ENCODE results near the gene SMAD6. TPM values are rescaled to one million over a fixed set of nuclear protein-coding genes. Genes with fewer than 3 reads are reported as not detected.

The SMAD6 gene
- total RNA-seq, 2 donors from 2014 or later, result 17.4 to 18.4 TPM

DNA sequence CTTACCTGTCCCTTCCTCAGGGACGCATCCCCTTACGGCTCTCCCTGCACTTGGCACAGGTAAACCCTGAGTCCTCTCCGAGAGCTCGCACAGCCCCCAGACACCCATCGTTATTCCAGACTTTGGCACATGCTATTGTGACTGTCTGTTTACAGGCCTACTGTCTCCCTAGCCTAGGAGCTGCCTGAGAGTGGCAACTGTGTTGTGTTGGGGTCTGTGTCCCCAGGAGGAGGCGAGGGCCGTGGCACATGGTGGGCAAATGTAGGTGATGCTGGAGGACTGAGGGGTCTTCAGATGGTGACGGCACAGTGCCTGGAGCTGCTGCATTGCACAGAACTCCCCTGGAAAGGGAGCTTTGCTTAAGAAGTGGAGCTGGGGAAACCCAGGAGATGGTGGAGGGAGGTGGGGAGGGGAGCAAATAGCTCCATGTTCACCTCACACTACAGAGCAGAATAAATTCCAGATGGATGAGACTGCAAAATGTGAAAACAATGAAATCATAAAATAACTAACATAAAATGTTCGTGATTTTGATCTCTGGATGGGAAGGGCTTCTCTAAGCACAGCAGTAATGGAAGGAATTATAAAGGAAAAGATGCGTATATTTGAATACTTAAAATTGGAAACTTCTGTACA, 96.5 kb downstream of the SMAD6 start:
- DNase-seq (ENCODE audit: low spot score), result no peak
- intact Hi-C loops (cut with DNase I), result no loop called here

DNA sequence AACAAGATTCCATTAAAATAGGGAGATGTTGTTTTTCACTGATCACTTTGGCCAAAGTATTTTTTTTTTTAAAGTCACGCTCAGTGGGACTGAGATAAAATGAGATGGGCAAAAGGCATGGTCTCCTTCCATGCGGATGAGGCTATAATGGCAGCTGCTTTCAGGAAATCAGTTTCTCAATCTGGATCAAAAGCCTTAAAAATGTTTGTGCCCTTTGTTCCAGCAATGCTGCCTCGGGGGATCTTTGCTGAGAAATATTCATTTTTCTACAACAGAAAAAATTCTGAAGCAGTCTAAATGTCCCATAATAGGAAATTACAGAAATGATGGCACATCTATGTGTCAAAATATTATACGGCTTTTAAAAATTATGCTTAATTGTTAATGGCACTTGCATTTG, 97.2 kb downstream of the SMAD6 start:
- DNase-seq (ENCODE audit: low spot score), result no peak
- intact Hi-C loops (cut with DNase I), result no loop called here

DNA sequence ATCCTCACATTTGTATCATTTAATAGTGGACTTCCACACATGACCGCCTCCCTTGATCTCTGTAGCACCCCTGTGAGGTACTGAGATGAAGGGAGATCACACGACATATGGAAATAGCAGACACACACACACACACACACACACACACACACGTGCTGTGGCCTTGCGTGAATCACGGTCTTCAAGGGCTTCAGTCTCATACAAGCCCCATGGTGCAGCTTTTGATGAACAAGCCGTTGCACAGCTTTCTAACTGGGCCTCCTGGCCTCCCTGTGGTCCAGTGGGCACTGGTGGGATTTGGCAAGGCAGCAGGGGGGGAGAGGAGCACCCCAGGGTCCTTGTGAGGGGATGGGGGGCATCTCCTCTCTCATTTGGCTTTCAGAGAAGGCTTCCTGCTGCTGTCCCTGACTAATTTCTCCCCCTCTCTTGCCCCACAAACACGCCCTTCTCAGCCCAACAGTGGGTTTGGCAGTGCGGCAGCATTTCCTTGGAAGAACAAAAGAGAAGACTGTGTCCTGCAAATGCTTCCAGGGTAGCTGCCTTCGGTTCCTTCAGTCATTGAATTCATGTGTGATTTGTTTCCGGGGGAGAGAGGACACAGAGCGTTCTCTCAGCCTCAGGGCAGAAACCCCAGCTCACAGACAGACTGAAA, 98.7 kb downstream of the SMAD6 start:
- DNase-seq (ENCODE audit: low spot score), result no peak
- intact Hi-C loops (cut with DNase I), result loop anchor here in 1 of 2 donors (5.0 kb wide), 1 partner anchor 42 kb away; no protein-coding TSS in a partner anchor

DNA sequence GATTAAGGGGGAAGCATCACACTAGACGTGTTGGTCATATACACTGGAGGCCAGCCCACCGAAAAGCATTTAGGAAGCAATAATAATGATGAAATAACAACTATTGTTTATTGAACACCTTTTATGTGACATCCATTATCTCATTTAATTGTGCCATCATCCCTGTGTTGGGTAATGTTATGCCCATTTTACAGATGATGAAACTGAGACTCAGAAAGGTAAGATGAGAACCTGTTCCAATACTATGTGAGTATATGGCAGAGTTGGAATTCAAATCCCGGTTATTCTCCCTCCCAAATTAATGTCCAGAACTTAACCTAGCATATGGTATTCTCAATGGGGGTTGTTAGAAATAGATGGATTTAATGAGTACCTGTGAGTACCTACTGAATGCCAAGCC, 99.2 kb downstream of the SMAD6 start:
- intact Hi-C loops (cut with DNase I), result loop anchor here in 1 of 2 donors (5.0 kb wide), 1 partner anchor 41 kb away; no protein-coding TSS in a partner anchor
- no peak for DNase-seq (ENCODE audit: low spot score)

DNA sequence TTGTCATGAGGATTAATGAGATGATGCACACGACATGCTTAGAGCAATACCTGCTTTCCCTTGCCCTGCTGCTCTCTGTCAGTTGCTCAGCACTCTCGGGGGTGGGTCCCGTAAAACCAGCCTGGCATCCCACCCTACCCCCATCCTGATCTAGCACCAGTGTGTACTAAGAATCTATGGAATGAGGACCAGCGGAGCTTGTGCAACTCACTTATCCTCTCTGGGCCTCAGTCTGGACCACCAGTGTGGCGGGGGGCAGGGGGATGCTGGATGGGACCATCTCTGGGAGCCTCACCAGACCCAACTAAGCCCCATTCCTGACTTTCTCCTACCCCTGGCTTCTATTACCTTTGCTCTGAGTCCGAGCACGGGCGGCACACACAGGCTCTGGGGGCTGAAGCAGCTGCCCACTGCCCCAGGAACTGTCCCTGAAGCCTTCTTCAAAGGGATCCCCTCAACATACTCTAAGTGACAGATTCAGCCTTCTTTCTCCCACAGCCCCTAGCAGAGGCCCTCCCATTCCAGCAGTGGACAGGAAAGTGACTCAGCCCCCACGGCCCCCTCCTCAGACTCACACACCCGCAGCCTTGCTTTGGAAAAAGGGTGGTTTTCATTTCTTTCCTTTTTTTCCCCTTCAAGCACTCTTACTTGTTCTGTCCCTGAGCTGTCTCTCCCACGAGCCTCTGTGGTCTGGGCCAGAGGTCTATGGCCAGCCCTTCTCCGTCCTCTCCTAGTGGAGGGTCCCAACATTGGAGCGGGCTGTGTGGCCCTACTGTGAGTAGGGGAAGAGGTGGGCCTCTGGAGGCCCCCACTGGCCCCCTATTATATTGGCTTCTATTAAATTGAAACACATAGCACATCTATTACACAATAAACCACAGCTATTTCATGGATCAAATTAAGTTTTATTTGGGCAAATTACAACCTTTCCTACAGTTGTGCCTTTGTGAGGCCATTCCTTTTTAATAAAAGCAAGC, 100.3 kb downstream of the SMAD6 start:
- intact Hi-C loops (cut with DNase I), result loop anchor here in 1 of 2 donors (5.0 kb wide), 1 partner anchor 40 kb away; no protein-coding TSS in a partner anchor
- DNase-seq (ENCODE audit: low spot score), result no peak

DNA sequence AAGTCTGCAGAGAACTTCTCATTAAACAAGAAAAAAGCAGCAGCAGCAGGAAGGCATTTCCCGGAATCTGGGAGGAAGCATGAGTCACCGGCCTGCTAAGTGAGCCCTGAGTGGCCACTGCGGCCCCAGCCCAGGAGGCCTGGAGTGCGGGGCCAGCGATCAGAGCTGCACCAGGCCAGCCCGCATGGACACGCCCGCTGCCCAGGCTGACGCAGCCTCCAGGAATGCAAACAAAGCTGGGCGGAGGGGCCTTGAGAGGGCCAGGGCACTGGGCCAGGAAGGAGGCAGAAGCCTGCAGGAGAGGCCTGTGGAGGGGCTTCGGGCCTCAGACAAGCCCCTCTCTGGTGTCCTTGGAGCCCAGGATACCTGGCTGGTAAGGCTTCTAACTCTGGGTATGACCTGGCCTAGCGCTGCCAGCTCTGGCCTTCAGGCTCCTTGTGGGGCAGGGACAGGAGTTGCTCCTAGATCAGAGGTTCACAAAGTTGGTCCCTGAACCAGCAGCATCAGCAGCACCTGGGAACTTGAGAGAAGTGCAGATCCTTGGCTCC, 101.2 kb downstream of the SMAD6 start:
- DNase-seq (ENCODE audit: low spot score), result peak; percentile 97
- intact Hi-C loops (cut with DNase I), result loop anchor here in 1 of 2 donors (5.0 kb wide), 1 partner anchor 39 kb away; no protein-coding TSS in a partner anchor

DNA sequence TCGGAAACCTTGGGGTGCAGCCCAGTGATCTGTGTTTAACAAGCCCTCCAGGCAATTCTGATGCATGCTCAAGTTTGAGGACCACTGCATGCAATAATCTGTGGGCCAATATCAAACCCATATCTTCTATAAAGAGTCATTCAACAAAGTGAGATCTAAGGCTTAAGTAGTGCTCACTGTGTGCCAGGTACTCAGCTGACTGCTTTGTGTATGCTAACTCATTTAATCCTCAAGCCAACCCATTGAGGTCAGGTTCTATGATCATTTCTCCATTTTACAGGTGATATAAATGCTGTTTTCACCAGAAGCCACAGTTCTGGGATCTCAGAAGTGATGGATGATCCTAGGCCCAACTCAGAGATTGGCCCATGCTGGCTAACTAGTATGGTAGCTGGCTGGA, 101.7 kb downstream of the SMAD6 start:
- intact Hi-C loops (cut with DNase I), result loop anchor here in 1 of 2 donors (5.0 kb wide), 1 partner anchor 39 kb away; no protein-coding TSS in a partner anchor
- DNase-seq (ENCODE audit: low spot score), result no peak

DNA sequence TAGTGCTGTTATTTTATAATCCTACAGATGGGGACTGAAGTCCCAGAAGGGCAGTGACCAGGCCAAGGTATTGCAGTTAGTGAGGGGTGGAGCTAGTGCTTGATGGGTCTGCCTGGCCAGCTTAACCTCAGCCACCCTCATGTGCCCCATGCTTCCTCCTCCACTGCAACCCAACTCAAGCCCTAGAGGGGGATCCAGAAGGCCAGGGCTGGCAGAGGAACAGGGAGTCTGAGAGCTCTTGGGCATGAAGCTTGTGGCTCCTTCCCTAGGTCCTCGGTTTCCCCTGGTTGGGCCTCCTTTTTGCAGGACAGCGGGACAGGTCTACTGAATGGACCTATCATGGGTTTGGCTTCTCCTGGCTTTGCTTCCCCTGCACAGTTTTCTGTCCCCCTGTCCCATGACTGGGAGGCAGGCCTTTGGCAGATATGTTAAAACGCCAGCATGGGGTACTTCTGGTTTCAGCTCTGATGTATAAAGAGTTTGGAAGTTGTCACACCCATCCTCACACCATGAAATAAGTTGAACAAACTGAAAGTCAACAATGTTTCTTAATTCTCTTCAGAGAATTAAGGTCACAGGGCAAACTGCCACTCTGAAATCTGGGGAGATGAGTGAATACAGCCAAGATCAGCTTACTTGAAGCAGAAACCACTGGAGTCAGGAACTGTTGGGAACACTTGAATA, 103.3 kb downstream of the SMAD6 start:
- intact Hi-C loops (cut with DNase I), result no loop called here
- no peak for DNase-seq (ENCODE audit: low spot score)

- intact Hi-C loops (cut with DNase I), result no loop called here
- no peak for DNase-seq (ENCODE audit: low spot score)
Measured at GRCh38 chr15:66808181-66808824, 106.3 kb downstream of the SMAD6 start.

GRCh38 chr15:66809664-66810063, 107.6 kb downstream of the SMAD6 start:
- no peak for DNase-seq (ENCODE audit: low spot score)
- intact Hi-C loops (cut with DNase I), result no loop called here

DNA sequence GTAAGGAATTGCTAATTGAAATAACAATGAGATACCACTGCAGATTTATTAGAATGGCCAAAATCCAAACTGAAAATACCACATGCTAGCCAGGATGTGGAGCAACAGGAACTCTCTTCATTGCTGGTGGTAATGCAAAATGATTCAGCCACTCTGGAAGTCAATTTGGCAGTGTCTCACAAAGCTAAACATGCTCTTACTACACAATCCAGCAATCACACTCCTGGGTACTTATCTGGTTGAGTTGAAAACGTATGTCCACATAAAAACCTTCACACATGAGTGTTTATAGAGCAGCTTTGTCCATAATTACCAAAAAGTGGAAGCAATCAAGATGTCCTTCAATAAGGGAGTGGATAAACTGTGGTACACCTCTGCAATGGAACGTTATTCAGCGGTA, 113.3 kb downstream of the SMAD6 start:
- DNase-seq (ENCODE audit: low spot score), result no peak
- intact Hi-C loops (cut with DNase I), result no loop called here

GRCh38 chr15:66816201-66816600, 114.2 kb downstream of the SMAD6 start:
- no peak for DNase-seq (ENCODE audit: low spot score)
- intact Hi-C loops (cut with DNase I), result no loop called here

- DNase-seq (ENCODE audit: low spot score), result no peak
- intact Hi-C loops (cut with DNase I), result no loop called here
Measured at GRCh38 chr15:66819084-66819483, 117.0 kb downstream of the SMAD6 start.

DNA sequence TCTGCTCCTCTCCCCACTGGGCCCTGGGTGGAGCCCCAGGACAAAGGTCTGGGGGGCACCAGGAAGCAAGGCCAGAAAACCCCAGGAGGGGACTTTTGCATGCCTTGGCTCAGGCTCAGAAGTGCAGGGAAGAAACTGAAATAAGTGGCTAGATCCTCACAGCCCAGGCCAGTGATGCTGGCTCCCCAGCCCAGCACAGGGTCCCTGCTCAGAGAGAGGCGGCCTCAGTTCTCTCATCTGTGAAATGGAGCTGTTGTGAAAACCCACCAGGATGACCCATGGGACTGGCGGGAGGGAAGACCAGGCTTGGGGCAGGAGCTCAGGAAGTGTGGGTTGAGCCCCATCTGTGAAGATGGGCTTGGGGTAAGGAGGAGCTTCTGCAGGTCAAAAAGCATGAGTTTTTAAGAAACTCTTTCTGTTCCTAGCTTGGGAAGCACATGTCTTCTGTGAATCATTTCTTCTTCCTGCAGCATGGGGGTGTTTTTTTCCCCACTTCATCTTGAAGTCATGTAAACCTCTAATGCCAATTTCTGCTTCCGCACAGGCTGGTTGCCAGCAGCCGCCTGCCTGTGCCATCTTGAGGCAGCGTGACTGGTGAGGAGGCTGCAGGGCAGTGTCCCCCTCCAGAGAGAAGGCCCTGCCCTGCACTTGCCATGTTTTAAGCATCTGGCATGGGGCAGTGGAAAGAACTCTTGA, 118.6 kb downstream of the SMAD6 start:
- DNase-seq (ENCODE audit: low spot score), result no peak
- intact Hi-C loops (cut with DNase I), result no loop called here

- intact Hi-C loops (cut with DNase I), result no loop called here
- DNase-seq (ENCODE audit: low spot score), result no peak
Measured at GRCh38 chr15:66821307-66821706, 119.3 kb downstream of the SMAD6 start.

- no peak for DNase-seq (ENCODE audit: low spot score)
- intact Hi-C loops (cut with DNase I), result no loop called here
Measured at GRCh38 chr15:66822114-66822513, 120.1 kb downstream of the SMAD6 start.

DNA sequence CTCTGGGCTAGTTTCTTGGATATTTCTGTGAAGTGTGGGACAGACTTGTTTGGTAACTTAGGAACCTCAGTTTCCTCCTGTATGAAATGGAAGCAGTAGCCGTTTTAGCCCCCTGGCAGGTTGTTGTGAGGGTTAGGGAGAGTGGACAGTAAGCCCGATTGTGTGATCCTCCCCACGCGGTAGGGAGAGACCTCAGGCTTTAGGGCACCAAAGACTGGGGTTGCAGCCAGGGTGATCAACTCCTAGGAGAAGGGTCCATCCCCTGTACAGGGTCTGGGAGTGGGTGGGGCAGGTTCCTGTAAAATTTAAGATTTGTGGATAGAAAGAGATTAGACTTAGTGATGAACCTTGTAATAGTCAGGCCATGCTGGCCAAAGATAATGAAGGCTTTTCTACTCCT, 120.5 kb downstream of the SMAD6 start:
- intact Hi-C loops (cut with DNase I), result no loop called here
- DNase-seq (ENCODE audit: low spot score), result no peak

- intact Hi-C loops (cut with DNase I), result no loop called here
- DNase-seq (ENCODE audit: low spot score), result no peak
Measured at GRCh38 chr15:66823601-66824000, 121.6 kb downstream of the SMAD6 start.

Measured in posterior vena cava (tissue), 2 donors.